ENCODE data around the gene SNHG17.
"Not testable (repeated sequence)": the region's sequence is repeated elsewhere in the genome, so short reads cannot be mapped to it uniquely, and the experiment has no call there.

The SNHG17 gene

DNA sequence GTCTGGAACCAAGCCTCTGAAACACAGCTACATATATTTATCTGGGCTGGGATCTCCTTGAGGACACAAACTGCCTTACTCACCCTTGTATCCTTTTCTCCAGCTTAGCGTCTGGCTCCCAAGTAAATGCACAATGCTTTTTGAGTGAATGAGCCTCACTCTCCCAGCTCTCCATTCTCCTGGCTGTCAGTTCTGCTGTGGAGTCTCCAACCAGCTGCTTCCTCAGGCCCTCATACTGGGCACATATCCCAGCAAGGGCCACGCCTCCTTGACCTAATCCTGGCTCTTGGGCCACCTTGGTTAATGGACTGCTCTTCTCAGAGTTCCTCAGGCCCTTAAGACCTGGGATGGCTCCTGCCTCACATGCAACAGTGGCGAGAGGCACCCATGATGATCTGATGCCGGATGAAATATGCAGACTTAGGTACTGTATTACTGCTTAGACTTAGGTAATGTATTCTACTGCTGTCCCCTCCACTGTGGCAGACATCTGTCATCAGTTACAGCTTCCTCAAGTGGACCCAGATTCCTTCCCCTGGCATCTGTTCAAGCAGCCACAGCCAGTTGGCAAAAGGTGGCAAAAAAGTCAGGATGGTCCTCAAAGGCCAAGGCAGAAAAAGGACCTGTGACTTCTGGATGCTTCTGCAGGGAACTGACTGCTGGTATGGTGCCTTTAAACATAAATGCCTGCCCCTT lies 16.5 kb downstream of the SNHG17 start:
- DNase-seq: no peak

GRCh38 chr20:38414769-38415450 lies 20.2 kb downstream of the SNHG17 start:
- DNase-seq: no peak

- no peak for DNase-seq
Observed at GRCh38 chr20:38412877-38413577, 22.1 kb downstream of the SNHG17 start.

DNA sequence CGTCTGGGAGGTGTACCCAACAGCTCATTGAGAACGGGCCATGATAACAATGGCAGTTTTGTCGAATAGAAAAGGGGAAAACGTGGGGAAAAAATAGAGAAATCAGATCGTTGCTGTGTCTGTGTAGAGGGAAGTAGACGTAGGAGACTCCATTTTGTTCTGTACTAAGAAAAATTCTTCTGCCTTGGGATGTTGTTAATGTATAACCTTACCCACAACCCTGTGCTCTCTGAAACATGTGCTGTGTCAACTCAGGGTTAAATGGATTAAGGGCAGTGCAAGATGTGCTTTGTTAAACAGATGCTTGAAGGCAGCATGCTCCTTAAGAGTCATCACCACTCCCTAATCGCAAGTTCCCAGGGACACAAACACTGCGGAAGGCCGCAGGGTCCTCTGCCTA lies 27.3 kb downstream of the SNHG17 start:
- DNase-seq: not testable (repeated sequence)

DNA sequence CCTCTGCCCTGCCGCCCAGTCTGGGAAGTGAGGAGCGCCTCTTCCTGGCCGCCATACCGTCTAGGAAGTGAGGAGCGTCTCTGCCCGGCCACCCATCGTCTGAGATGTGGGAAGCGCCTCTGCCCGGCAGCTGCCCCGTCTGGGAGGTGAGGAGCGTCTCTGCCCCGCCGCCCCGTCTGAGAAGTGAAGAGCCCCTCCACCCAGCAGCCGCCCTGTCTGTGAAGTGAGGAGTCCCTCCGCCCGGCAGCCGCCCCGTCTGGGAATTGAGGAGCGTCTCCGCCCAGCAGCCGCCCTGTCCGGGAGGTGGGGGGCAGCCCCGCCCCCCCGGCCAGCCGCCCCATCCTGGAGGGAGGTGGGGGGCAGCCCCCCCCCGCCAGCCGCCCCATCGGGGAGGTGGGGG lies 27.8 kb downstream of the SNHG17 start:
- no peak for DNase-seq

DNA sequence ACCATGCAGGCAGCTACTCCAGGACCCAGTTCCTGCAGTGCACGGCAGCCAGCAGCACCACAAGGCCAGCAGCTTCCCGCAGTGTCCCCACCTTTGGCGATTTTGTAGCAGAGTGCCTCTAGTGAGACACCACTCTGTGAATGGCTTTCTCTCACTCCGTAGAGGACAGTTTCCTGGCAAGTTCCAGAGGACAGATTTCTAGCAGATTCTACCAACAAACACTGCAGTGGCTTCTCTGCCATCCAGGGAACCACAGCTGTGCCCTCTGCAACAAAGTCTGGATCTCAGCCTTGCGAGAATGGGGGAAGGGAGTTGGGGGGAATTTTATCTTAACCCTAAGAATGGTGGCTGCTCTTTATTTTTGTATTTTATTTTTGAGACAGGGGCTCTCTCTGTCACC lies 28.7 kb downstream of the SNHG17 start:
- no peak for DNase-seq

- DNase-seq: peak; percentile 42
Observed at GRCh38 chr20:38405132-38405531, 30.0 kb downstream of the SNHG17 start.

- DNase-seq: no peak
Observed at GRCh38 chr20:38404016-38404415, 31.1 kb downstream of the SNHG17 start.

- DNase-seq: no peak
Observed at GRCh38 chr20:38402816-38403215, 32.3 kb downstream of the SNHG17 start.

DNA sequence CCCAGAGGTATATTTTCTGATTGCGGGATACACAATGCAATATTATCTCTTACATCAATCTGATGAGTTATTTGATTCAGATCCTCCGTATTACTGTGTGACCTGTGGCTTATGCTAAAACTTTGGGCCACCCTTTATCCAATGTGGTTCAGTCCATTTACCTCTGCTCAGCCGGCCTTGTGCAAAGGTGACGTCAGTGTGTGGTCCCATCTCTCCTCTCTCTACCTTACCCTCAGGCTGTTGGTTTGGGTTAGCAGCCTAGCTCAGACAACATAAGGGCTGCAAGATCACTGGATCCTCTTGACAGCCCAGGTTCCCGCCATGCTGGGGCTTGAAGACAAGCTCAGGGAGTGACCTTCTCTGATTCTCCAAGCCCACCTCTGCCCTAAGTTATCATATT lies 33.0 kb downstream of the SNHG17 start:
- no peak for DNase-seq

DNA sequence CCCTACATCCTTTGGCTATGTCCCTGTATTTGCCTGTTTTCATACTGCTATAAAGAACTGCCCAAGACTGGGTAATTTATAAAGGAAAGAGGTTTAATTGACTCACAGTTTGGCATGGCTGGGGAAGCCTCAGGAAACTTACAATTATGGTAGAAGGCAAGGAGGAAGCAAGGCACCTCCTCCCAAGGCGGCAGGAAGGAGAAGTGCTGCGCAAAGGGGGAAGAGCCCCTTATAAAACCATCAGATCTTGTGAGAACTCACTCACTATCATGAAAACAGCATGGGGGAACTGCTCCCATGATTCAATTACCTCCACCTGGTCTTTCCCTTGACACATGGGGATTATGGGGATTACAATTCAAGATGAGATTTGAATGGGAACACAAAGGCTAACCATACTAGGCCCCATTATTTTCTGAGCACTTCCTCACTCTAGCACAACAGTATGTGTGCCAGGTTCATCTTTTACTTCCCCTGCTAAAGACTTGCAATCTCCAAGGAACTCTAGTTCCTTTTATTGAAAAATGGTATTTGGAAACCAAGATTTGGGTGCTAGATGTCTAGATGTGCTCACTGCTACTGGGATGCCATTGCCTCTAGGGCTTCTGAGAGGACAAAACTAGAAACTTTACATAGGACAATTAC lies 39.3 kb downstream of the SNHG17 start:
- not testable (repeated sequence) for DNase-seq

- DNase-seq: no peak
Observed at GRCh38 chr20:38395165-38395564, 40.0 kb downstream of the SNHG17 start.

- DNase-seq: no peak
Observed at GRCh38 chr20:38393259-38393658, 41.9 kb downstream of the SNHG17 start.

GRCh38 chr20:38392356-38392755 lies 42.8 kb downstream of the SNHG17 start:
- DNase-seq: no peak

DNA sequence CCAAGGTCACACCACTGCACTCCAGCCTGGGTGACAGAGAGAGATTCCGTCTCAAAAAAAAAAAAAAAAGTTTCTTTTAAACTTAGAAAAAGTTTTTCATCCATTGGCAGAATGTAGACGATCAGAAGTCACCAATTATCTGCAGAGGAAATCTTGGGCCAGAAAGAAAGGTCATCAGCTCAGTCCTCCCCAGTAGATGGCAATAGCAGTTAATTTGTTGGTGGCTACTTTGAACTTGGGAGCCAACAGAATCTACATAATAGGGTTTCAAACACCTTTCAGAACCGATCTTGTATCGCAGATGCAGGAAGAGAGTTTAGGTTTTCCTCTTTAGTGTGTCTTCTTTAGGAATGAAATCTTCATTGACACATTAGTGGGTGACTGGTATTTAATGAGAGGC lies 47.2 kb downstream of the SNHG17 start:
- DNase-seq: no peak

DNA sequence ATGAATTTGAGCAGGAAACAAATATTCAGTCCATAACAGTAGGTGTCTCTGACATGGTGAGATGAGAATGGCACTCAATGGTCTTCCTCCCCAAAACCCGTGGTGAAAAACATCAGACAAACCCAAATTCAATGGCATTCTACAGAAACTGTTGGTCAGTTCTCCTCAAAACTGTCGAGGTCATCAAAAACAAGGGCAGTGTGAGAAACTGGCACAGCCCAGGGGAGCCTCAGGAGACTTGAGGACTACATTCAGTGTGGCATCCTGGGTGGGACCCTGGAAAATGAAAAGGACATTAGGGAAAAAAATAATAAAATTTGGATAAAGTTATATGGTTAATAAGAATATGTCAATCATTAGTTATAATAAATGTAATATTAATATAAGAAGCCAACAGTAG lies 48.3 kb downstream of the SNHG17 start:
- no peak for DNase-seq

DNA sequence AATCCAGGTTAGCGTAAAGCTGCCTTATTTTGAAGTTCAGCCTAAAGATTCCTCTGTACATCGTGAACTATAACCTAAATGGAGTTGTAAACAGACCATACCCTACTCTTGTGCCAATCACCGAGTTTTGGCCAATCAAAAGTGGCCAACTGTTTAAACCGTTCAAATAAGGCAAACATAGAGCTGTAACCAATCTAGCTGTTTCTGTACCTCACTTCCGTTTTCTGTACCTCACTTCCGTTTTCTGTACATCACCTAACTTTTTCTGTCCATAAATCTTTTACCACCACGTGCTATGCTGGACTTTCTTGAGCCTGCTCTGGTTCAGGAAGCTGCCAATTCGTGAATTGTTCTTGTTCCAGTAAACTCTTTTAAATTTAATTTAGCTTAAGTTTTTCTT lies 49.1 kb downstream of the SNHG17 start:
- no peak for DNase-seq

- no peak for DNase-seq
Observed at GRCh38 chr20:38383147-38383546, 52.0 kb downstream of the SNHG17 start.

GRCh38 chr20:38377838-38378237 lies 57.3 kb downstream of the SNHG17 start:
- DNase-seq: not testable (repeated sequence)

DNA sequence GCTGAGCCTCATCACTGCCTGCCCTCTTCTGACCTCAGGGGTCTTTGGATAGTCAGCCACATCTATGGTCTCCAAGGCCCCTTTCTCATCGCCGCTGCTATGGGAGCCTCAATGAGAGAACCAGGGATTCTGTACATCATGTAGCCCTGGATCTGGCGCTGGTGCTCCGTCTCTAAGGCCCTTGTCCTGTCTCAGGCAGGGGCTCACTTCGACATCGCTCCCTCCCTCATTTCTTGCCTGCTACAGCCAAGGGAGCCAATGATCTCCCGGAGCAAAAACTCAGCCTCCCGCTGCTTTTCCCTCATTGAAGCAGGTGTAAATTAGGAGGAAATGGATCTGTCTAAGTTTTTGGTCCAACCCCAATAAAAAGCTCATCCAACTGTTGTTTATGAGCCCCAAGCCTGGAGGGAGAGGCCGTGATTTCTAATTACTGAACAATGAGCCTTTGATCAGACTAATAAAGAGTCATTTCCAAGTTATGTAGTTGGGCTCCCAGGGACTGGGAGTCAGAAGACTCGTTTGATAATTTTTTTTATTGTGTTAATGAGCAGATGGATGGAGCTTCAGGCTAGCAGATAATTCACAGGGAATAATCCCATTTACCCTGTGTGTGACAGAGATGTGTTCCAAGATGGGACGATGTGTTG lies 58.0 kb downstream of the SNHG17 start:
- no peak for DNase-seq

- DNase-seq: no peak
Observed at GRCh38 chr20:38373898-38374297, 61.2 kb downstream of the SNHG17 start.

DNA sequence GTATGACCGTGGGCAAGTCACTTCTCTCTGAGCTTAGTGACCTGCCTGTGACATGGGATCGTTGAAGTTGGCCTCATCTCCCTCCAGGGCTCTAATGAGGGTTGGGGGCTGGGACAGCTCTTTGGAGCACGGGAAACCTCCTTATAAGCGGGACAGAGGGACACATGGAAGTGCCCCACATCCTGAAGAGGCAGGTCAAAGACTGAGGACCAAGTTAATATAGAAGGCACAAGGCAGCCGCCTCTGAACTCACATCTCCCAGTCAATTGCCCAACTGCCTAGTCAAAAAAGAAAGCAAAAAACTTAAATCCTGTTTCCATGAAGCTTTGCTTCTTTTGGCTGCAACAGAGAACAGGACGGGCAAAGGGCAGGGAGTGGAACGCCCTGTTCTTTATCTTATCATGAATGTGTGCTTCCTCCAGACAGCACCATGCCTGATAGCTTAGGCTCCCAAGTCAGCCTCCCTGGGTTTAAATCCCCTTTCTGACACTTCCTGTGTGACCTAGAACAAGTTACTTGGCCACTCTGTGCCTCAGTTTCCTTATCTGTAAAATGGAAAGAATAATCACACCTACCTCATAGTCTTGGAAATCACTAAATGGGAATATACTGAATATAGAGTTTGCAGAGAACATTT lies 61.8 kb downstream of the SNHG17 start:
- no peak for DNase-seq

DNA sequence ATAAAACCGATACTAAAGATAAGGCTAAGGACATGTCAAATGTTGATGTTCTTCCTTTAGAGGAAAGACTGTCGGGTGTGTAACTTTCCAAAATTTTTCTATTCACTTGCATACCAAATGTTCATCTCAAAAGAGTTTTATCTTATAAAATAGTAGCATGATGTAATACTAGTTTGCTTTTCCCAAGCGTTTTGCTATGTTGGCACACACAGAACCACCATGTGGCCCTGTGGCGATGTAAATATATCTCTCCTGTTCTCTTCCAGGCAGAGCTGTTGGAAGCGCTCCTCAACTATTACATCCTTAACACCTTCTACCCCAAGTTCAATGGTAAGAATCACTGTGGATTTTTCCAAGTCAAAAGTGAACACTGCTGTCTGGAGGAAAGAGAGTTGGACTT lies 62.3 kb downstream of the SNHG17 start:
- DNase-seq: no peak
